ENCODE measurements around the gene THADA.
"Not testable (repeated sequence)": the region's sequence is repeated elsewhere in the genome, so short reads cannot be mapped to it uniquely, and the experiment has no call there.

The THADA gene

GRCh38 chr2:43402452-43402937 is 193.3 kb downstream of the THADA start:
- DNase-seq, result no peak

GRCh38 chr2:43402002-43402401 is 193.8 kb downstream of the THADA start:
- DNase-seq, result no peak

- no peak for DNase-seq
Measured at GRCh38 chr2:43400508-43400907, 195.3 kb downstream of the THADA start.

- DNase-seq, result no peak
Measured at GRCh38 chr2:43399515-43400264, 196.1 kb downstream of the THADA start.

- DNase-seq, result no peak
Measured at GRCh38 chr2:43399098-43399497, 196.7 kb downstream of the THADA start.

GRCh38 chr2:43397821-43398220 is 198.0 kb downstream of the THADA start:
- DNase-seq, result no peak

GRCh38 chr2:43397411-43397810 is 198.4 kb downstream of the THADA start:
- no peak for DNase-seq

- not testable (repeated sequence) for DNase-seq
Measured at GRCh38 chr2:43396344-43396743, 199.5 kb downstream of the THADA start.

GRCh38 chr2:43393918-43394317 is 201.9 kb downstream of the THADA start:
- no peak for DNase-seq

- no peak for DNase-seq
Measured at GRCh38 chr2:43391878-43392215, 204.0 kb downstream of the THADA start.

GRCh38 chr2:43391201-43391877 is 204.5 kb downstream of the THADA start:
- no peak for DNase-seq

GRCh38 chr2:43389581-43390466 is 206.0 kb downstream of the THADA start:
- no peak for DNase-seq

GRCh38 chr2:43388371-43388770 is 207.5 kb downstream of the THADA start:
- no peak for DNase-seq

- no peak for DNase-seq
Measured at GRCh38 chr2:43387092-43388062, 208.5 kb downstream of the THADA start.

GRCh38 chr2:43386679-43387078 is 209.2 kb downstream of the THADA start:
- not testable (repeated sequence) for DNase-seq

GRCh38 chr2:43384143-43384542 is 211.7 kb downstream of the THADA start:
- no peak for DNase-seq

- no peak for DNase-seq
Measured at GRCh38 chr2:43383533-43383932, 212.3 kb downstream of the THADA start.

- no peak for DNase-seq
Measured at GRCh38 chr2:43379494-43379893, 216.3 kb downstream of the THADA start.

GRCh38 chr2:43377327-43377726 is 218.5 kb downstream of the THADA start:
- DNase-seq, result no peak

GRCh38 chr2:43376523-43377198 is 219.2 kb downstream of the THADA start:
- DNase-seq, result no peak

- no peak for DNase-seq
Measured at GRCh38 chr2:43375746-43376522, 219.9 kb downstream of the THADA start.

Data from DMS79 (cell line).